Lower lobe of right lung (tissue), 2 donors: Measurements from ENCODE around the gene GSTT2. TPM values are rescaled to one million over a fixed set of nuclear protein-coding genes. Genes with fewer than 3 reads are reported as not detected.

ENCODE experiments used
- ATAC-seq, 2 donors: fragments of 200-7000 bp; cut with Tn5 transposase; one replicate each; pipeline ENCODE4 v1.9.1; 2020 to 2022; ENCODE audit warnings: mild to moderate bottlenecking in 2 of 2, moderate library complexity in 2 of 2
- DNase-seq: peaks from one replicate; pipeline ENCODE4 v3.0.0-alpha.2; 2020
- H3K27ac ChIP-seq: fragments of 200-600 bp; one replicate; pipeline ENCODE4 v1.8.0; 2022
- H3K27me3 ChIP-seq: fragments of 200-600 bp; one replicate; pipeline ENCODE4 v1.8.0; 2022; ENCODE audit warnings: low read depth
- H3K36me3 ChIP-seq: fragments of 200-600 bp; one replicate; pipeline ENCODE4 v1.8.0; 2022; ENCODE audit warnings: mild to moderate bottlenecking
- H3K4me1 ChIP-seq: fragments of 200-600 bp; one replicate; pipeline ENCODE4 v1.8.0; 2022
- H3K4me3 ChIP-seq: fragments of 200-600 bp; one replicate; pipeline ENCODE4 v1.8.0; 2022; ENCODE audit warnings: mild to moderate bottlenecking
- H3K9me3 ChIP-seq: fragments of 200-600 bp; one replicate; pipeline ENCODE4 v1.8.0; 2022
- intact Hi-C: fragments of 100-400 bp; cut with DNase I; formaldehyde crosslinking; loops from one replicate; pipeline ENCODE4 v1.11.0; 2022
- total RNA-seq: library from RNA; stranded (reverse); fragmentation: NEBNext Ultra II Directional; extraction: Animal tissue kit (Norgen Biotek cat#: 25700); gene quantifications from one replicate; pipeline ENCODE4 v1.2.1, GENCODE V29; 2021
- TF ChIP-seq, protein P1 (sequence below): fragments of 200-600 bp; IDR thresholded peaks from one replicate; pipeline ENCODE4 v1.8.0; 2022; ENCODE audit warnings: antibody characterized with exemption, mild to moderate bottlenecking
- donor health status: DM: no; HTN: yes; CAD: no; lungs with severe emphysema.

GSTT2 gene
- total RNA-seq, 1 donor from 2014 or later, result 3.0 TPM

GRCh38 chr22:24008381-24009226 is 28.7 kb downstream of the GSTT2 start:
- intact Hi-C loops, result no loop called here
- TF ChIP-seq, protein P1, sequence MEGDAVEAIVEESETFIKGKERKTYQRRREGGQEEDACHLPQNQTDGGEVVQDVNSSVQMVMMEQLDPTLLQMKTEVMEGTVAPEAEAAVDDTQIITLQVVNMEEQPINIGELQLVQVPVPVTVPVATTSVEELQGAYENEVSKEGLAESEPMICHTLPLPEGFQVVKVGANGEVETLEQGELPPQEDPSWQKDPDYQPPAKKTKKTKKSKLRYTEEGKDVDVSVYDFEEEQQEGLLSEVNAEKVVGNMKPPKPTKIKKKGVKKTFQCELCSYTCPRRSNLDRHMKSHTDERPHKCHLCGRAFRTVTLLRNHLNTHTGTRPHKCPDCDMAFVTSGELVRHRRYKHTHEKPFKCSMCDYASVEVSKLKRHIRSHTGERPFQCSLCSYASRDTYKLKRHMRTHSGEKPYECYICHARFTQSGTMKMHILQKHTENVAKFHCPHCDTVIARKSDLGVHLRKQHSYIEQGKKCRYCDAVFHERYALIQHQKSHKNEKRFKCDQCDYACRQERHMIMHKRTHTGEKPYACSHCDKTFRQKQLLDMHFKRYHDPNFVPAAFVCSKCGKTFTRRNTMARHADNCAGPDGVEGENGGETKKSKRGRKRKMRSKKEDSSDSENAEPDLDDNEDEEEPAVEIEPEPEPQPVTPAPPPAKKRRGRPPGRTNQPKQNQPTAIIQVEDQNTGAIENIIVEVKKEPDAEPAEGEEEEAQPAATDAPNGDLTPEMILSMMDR, result no peak
- H3K36me3 ChIP-seq, result no peaks in the 10 kb centered on the region
- H3K4me3 ChIP-seq, result no peak overlapping the region
- H3K27me3 ChIP-seq, result no peaks in the 10 kb centered on the region
- no peak overlapping the region for H3K27ac ChIP-seq
- ATAC-seq (no peak), DNase-seq (no peak)
- H3K9me3 ChIP-seq, result no peaks in the 10 kb centered on the region
- H3K4me1 ChIP-seq, result peaks cover 14% of the 10 kb centered on the region

DNA sequence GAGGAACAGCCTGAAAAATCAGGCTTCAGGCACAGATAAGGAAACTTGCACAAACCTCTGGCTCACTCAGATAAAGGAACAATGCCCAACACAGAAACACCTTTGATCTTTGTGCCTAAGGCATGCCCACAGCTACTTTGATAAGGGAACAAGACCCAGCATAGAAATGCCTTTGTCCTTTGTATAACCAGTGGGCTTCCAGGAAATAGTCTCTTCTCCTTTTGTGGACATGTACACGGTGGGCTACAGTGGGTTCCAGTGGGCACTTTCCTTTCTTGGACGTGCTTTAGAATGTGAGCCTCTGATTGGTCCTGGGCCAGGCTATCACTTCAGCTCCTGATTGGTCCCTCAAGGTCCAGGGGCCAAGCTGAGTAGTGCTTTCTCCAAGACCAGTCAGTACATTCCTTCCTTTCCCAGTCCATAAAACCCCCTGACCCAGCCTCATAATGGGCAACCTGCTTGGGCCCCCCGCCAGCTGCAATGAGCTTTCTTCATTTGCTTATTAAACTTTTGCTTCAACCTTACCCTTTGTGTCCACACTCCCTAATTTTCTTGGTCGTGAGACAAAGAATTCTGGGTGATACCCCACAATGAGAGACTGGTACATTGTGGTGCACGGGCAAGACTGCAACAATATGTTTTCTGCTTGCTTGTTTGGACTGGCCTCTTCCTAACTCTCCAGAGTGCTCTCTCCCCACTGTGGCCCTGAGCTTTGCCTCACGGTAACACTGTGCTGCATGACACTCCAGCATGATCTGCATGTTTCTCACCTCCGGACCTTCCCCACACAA is 29.5 kb downstream of the GSTT2 start:
- DNase-seq (no peak), ATAC-seq (no peak)
- Histone ChIP-seq H3K9me3 (no peaks in the 10 kb centered on the region), H3K4me3 (no peak overlapping the region), H3K27ac (no peak overlapping the region), H3K36me3 (no peaks in the 10 kb centered on the region), H3K4me1 (peaks cover 14% of the 10 kb centered on the region), H3K27me3 (no peaks in the 10 kb centered on the region)
- TF ChIP-seq, protein P1, result no peak
- intact Hi-C loops, result no loop called here

DNA sequence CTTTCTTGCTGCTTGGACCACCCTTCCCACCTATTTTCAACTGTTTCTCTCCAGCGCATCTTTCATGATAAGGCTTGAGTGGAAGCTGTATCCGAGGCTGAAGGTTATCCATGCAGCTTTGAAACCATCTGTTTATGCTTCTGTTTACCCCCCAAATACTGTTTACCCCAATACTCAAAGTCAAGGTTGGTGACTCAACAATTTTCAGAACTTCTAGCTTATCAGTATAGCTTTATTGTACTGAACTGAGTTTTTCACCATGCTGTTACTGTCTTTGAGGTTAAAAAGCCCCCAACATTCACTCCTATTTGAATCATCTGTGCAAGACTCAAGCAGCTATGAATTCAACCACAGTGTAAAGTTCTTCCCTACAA is 30.1 kb downstream of the GSTT2 start:
- peaks cover 14% of the 10 kb centered on the region for H3K4me1 ChIP-seq
- no peak overlapping the region for H3K4me3 ChIP-seq
- DNase-seq (no peak), ATAC-seq (no peak)
- TF ChIP-seq, protein P1, result no peak
- H3K36me3 ChIP-seq, result no peaks in the 10 kb centered on the region
- no peaks in the 10 kb centered on the region for H3K9me3 ChIP-seq
- no peak overlapping the region for H3K27ac ChIP-seq
- intact Hi-C loops, result no loop called here
- no peaks in the 10 kb centered on the region for H3K27me3 ChIP-seq

- Histone ChIP-seq H3K27me3 (no peaks in the 10 kb centered on the region), H3K9me3 (no peaks in the 10 kb centered on the region), H3K27ac (peak overlapping the region; percentile 94), H3K4me1 (peaks cover 14% of the 10 kb centered on the region), H3K4me3 (peak overlapping the region; percentile 99), H3K36me3 (no peaks in the 10 kb centered on the region)
- intact Hi-C loops, result no loop called here
- DNase-seq (no peak), ATAC-seq (peak; percentile 31 to 54)
- TF ChIP-seq, protein P1, result no peak
Measured at GRCh38 chr22:24011735-24012068, 31.8 kb downstream of the GSTT2 start.

- Histone ChIP-seq H3K4me3 (no peak overlapping the region), H3K27ac (no peak overlapping the region), H3K27me3 (no peaks in the 10 kb centered on the region), H3K36me3 (peaks cover 9% of the 10 kb centered on the region), H3K9me3 (no peaks in the 10 kb centered on the region), H3K4me1 (peaks cover 14% of the 10 kb centered on the region)
- TF ChIP-seq, protein P1, result no peak
- intact Hi-C loops, result no loop called here
- ATAC-seq, result no peak
- no peak for DNase-seq
Measured at GRCh38 chr22:24016156-24016555, 36.2 kb downstream of the GSTT2 start.
